DOHH2 (cell line): ENCODE data around the gene NRCAM.

Experiments used
- H3F3A ChIP-seq: fragments of 200-600 bp; sonication (generic), shearing (Covaris generic); 2 replicates; pipeline ENCODE4 v1.6.0; 2016; ENCODE audit warnings: antibody characterized with exemption, mild to moderate bottlenecking; ENCODE audit not compliant: control insufficient read depth, insufficient read depth
- H3K27ac ChIP-seq: fragments of 200-600 bp; sonication (generic); 2 replicates; pipeline ENCODE4 v1.5.1; 2014; ENCODE audit warnings: low read depth, mild to moderate bottlenecking, low read length, moderate library complexity
- H3K27me3 ChIP-seq: fragments of 200-600 bp; sonication (generic); 2 replicates; pipeline ENCODE4 v1.6.1; 2014; ENCODE audit warnings: mild to moderate bottlenecking, low read length, mixed read lengths; ENCODE audit not compliant: control insufficient read depth
- H3K36me3 ChIP-seq: fragments of 200-600 bp; sonication (generic); 2 replicates; pipeline ENCODE4 v1.6.1; 2014; ENCODE audit warnings: mild to moderate bottlenecking, low read length, moderate library complexity, mixed read lengths; ENCODE audit not compliant: control insufficient read depth
- H3K4me1 ChIP-seq: fragments of 200-600 bp; sonication (generic); 2 replicates; pipeline ENCODE4 v1.6.1; 2014; ENCODE audit warnings: mild to moderate bottlenecking, low read length, mixed read lengths; ENCODE audit not compliant: control insufficient read depth
- H3K4me2 ChIP-seq: fragments of 200-600 bp; sonication (generic); 2 replicates; pipeline ENCODE4 v1.6.0; 2014; ENCODE audit warnings: mild to moderate bottlenecking, low read length, moderate library complexity
- H3K4me3 ChIP-seq: fragments of 200-600 bp; sonication (generic); 2 replicates; pipeline ENCODE4 v1.5.1; 2014; ENCODE audit warnings: mild to moderate bottlenecking, low read length, mixed read lengths
- H3K79me2 ChIP-seq: fragments of 200-600 bp; sonication (generic); 2 replicates; pipeline ENCODE4 v1.6.1; 2014; ENCODE audit warnings: mild to moderate bottlenecking, low read length, mixed read lengths; ENCODE audit not compliant: control insufficient read depth
- H3K9me2 ChIP-seq: fragments of 200-600 bp; sonication (generic); replicated peaks from 2 replicates; pipeline ENCODE4 v1.6.1; 2014; ENCODE audit warnings: mild to moderate bottlenecking, low read length, mixed read lengths; ENCODE audit not compliant: control insufficient read depth
- H3K9me3 ChIP-seq: fragments of 200-600 bp; sonication (generic); 2 replicates; pipeline ENCODE4 v1.6.1; 2014; ENCODE audit warnings: antibody characterized with exemption, low read length, mixed read lengths; ENCODE audit not compliant: control insufficient read depth, insufficient read depth
- H4K20me1 ChIP-seq: fragments of 200-600 bp; sonication (generic); 2 replicates; pipeline ENCODE4 v1.6.0; 2014; ENCODE audit warnings: low read depth, mild to moderate bottlenecking, antibody characterized with exemption, low read length, moderate library complexity; ENCODE audit not compliant: control insufficient read depth, insufficient read depth
- CTCF ChIP-seq: fragments of 200-600 bp; sonication (generic); IDR thresholded peaks from one replicate; pipeline ENCODE4 v1.5.1; 2014; ENCODE audit warnings: antibody characterized with exemption, mild to moderate bottlenecking, low read depth, low read length; ENCODE audit not compliant: poor library complexity, severe bottlenecking
- EZH2phosphoT487 ChIP-seq: fragments of 200-600 bp; sonication (generic); IDR thresholded peaks from 2 replicates; pipeline ENCODE4 v1.6.1; 2017; ENCODE audit warnings: borderline replicate concordance, mild to moderate bottlenecking, antibody characterized with exemption, low read length, moderate library complexity, mixed read lengths

The NRCAM gene

GRCh38 chr7:108210796-108211195 lies 245.4 kb downstream of the NRCAM start:
- Histone ChIP-seq H3K27ac (no peak overlapping the region), H3K4me2 (no peak overlapping the region)

GRCh38 chr7:108205311-108205710 lies 250.9 kb downstream of the NRCAM start:
- H3K4me3 ChIP-seq = no peak overlapping the region
- H3K4me2 ChIP-seq = no peak overlapping the region
- H3K9me2 ChIP-seq = no peaks in the 10 kb centered on the region
- no peaks in the 10 kb centered on the region for H3K36me3 ChIP-seq
- H3K4me1 ChIP-seq = peaks cover 12% of the 10 kb centered on the region
- H3F3A ChIP-seq = no peaks in the 10 kb centered on the region
- no peaks in the 10 kb centered on the region for H3K9me3 ChIP-seq
- no peaks in the 10 kb centered on the region for H4K20me1 ChIP-seq
- H3K79me2 ChIP-seq = no peaks in the 10 kb centered on the region
- H3K27me3 ChIP-seq = peaks cover 3% of the 10 kb centered on the region; the same call in 1 of the 2 replicates
- no peak for TF ChIP-seq EZH2phosphoT487
- no peak for TF ChIP-seq CTCF
- H3K27ac ChIP-seq = no peak overlapping the region

More at GRCh38 chr7:108210796-108211195, 245.4 kb downstream of the NRCAM start:
- H4K20me1 ChIP-seq = no peaks in the 10 kb centered on the region
- H3K9me2 ChIP-seq = no peaks in the 10 kb centered on the region
- no peak overlapping the region for H3K4me3 ChIP-seq
- H3K36me3 ChIP-seq = no peaks in the 10 kb centered on the region
- H3K27me3 ChIP-seq = peaks cover 3% of the 10 kb centered on the region; the same call in 1 of the 2 replicates
- H3K4me1 ChIP-seq = no peaks in the 10 kb centered on the region
- no peaks in the 10 kb centered on the region for H3F3A ChIP-seq
- TF ChIP-seq CTCF = no peak
- TF ChIP-seq EZH2phosphoT487 = no peak
- no peaks in the 10 kb centered on the region for H3K79me2 ChIP-seq
- no peaks in the 10 kb centered on the region for H3K9me3 ChIP-seq

DNA sequence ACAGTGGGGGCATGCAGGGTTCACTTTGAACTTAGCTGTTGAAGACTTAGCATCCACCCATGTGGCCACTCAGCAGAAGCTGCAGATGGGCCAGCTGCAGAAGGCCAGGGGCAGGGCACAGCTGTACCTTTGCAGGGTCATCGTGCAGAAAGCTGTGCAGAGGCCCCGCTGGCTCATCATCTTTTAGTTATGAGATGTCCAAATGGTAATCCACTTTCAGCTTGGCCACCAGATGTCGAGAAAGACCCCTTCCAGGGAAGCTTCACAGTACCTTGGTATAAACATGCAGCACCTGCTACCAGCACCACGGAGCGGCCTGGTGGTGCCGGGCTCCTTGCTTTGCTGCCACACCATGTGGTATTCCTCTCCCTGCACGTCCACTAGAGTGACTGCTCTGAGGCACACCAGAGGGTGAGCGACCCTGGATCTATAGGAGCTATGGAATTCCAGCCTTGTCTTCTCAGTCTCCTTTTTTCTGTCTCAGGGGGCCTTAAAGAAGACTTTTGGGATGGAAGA lies 251.9 kb downstream of the NRCAM start:
- no peaks in the 10 kb centered on the region for H3F3A ChIP-seq
- no peaks in the 10 kb centered on the region for H4K20me1 ChIP-seq
- TF ChIP-seq EZH2phosphoT487 (no peak), CTCF (no peak)
- H3K27me3 ChIP-seq = peaks cover 3% of the 10 kb centered on the region; the same call in 1 of the 2 replicates
- no peaks in the 10 kb centered on the region for H3K36me3 ChIP-seq
- no peaks in the 10 kb centered on the region for H3K9me2 ChIP-seq
- no peak overlapping the region for H3K27ac ChIP-seq
- peaks cover 12% of the 10 kb centered on the region for H3K4me1 ChIP-seq
- no peaks in the 10 kb centered on the region for H3K9me3 ChIP-seq
- H3K79me2 ChIP-seq = no peaks in the 10 kb centered on the region
- no peak overlapping the region for H3K4me2 ChIP-seq
- no peak overlapping the region for H3K4me3 ChIP-seq
